Astrocyte of the spinal cord (primary cell): ENCODE data around the gene GGCX.
A peak's percentile ranks its signal among the peaks of the same experiment; 100 is the strongest.

ENCODE experiments used
- DNase-seq: peaks from one replicate; pipeline ENCODE4 v3.0.0; 2011; ENCODE audit warnings: low read depth, low spot score
- H3K4me3 ChIP-seq: 2 replicates; pipeline ENCODE4 v1.5.1; 2011; ENCODE audit warnings: low read depth, mild to moderate bottlenecking, low read length, moderate library complexity
- in situ Hi-C: cut with HindIII; loops from 2 replicates; pipeline ENCODE4 v1.10.0; 2017; ENCODE audit warnings: low sequenced_read_pairs
- TF ChIP-seq, protein P1 (sequence below): IDR thresholded peaks from 2 replicates; pipeline ENCODE4 v1.5.1; 2012; ENCODE audit warnings: low read depth, mild to moderate bottlenecking, low read length, inconsistent platforms

GGCX gene

DNA sequence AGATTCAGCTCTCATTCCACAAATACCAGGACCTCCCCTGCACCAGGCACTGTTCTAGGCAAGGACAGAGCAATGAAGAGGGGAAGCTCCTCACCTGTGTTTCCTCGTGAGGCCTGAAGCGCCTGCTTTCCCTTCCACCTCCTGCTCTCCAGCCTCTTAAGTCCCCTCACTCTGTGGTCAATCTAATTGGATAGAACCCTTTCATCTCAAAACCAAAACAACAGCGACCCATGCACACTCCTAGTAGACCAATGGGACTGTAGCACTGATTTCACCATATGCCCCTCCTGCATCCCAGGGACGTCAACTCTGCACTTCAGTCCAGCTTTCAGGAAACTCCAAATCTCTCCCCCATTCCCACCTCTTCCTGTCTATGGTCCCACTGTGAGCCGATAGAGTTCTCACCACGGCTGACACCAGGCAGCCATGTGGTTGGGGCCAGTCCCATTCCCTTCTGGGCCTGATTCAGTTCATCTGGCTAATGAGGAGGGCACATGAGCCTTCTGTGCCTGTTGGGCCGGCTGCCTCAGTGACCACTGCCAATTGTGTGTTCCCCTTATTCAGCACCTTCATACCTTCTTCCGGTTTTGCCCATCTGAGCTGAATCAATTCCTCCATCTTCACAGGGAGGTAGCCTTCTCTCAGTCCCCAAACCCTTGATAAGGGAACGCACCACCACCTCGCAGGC is 55.6 kb downstream of the GGCX start:
- TF ChIP-seq, protein P1, sequence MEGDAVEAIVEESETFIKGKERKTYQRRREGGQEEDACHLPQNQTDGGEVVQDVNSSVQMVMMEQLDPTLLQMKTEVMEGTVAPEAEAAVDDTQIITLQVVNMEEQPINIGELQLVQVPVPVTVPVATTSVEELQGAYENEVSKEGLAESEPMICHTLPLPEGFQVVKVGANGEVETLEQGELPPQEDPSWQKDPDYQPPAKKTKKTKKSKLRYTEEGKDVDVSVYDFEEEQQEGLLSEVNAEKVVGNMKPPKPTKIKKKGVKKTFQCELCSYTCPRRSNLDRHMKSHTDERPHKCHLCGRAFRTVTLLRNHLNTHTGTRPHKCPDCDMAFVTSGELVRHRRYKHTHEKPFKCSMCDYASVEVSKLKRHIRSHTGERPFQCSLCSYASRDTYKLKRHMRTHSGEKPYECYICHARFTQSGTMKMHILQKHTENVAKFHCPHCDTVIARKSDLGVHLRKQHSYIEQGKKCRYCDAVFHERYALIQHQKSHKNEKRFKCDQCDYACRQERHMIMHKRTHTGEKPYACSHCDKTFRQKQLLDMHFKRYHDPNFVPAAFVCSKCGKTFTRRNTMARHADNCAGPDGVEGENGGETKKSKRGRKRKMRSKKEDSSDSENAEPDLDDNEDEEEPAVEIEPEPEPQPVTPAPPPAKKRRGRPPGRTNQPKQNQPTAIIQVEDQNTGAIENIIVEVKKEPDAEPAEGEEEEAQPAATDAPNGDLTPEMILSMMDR = no peak
- H3K4me3 ChIP-seq = no peak overlapping the region
- in situ Hi-C loops = no loop called here
- no peak for DNase-seq

DNA sequence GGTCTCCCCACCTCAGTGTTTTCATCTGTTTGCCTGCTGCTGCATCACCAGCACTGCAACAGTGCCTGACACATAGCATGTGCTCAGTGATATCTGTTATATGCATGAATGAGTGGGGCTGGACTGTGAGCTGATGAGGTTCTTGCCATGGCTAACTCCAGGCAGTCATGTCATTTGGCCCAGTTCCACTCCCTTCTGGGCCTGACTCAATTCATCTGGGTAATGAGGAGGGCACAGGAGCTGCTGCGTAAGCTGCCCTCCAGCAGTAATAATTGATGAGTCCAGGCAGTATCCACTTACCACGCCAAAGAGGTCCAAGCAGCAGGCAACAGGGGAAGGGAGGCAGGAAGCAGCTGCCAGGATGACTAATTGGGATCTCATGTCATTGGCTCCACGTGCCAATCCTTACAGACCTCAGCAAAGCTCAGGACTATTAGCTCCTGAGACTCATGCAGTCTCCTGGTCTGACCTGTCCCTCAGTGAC is 56.5 kb downstream of the GGCX start:
- peak; percentile 87 for DNase-seq
- TF ChIP-seq, protein P1 = no peak
- in situ Hi-C loops = no loop called here
- no peak overlapping the region for H3K4me3 ChIP-seq

DNA sequence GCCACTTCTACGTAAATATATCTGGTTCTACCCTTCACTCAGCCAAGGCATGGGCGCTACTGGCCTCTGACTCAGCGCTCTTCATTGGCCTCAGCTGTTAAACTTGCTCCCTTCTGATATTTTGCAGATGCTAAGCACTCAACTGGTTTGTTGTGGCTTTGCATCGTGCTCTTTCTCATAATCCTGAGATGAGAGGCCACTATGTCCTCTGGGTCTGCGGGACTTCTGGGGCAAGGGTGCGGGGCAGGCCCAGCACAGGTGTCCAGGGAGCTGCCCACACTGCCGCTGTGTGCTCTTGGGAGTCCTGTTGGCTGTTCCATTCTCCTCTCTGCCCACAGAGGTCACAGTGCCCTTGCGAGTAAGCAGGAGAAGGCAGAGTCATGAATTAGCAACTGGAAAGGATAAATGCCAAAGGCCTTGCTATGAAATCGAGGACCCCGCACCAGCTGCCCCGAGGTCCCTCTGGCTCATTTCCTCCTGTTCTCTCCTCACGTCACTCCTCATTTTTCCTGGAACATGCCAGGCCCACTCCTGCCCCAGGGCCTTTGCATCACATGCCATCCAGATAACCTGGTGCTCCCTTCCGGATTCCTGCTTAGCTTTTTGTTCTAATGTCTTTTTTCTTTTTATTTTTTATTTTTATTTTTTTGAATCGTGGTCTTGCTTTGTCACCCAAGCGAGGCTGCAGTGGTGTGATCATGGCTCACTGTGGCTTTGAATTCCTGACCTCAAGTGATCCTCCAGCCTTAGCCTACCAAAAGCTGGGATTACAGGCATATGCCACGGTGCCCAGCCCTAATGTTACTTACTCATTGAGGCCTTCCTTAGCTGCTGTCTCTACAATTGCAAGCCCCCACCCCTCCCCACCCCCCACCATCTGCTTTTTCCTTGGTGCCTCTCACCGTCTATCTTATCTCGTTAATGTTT is 57.2 kb downstream of the GGCX start:
- H3K4me3 ChIP-seq = no peak overlapping the region
- peak; percentile 45 for DNase-seq
- TF ChIP-seq, protein P1 = no peak
- in situ Hi-C loops = no loop called here

DNA sequence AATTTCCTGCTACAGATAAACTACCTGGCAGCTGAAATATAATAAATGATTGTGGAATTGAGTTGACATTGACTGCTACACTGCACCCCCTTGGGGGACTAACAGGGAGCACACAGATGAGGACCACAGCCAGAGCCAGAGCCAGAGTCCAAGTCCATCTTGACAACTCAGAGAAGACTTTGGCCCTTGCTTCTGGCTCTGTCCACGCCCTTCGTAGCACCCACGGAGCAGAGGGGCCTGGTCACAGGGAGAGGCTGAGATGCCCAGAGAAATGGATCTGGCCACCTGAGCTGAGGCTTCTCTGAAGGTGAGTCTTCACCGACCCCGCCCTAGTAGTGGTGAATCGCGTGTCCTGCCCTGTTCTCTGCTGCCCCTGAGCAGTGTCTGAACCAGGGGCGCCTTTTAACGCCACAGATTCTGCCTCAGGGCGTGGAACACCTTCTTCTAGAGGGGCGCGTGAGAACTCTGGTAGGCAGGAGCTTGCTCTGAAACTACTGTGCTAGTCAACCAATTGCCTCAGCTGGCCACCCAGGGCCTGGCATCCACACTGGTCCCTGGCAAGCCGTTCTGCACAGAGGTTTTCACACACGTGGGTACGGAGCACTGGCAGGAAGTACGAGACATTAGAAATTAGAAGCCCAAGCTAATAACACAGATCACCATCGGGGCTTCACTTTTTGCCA is 58.0 kb downstream of the GGCX start:
- TF ChIP-seq, protein P1 = no peak
- in situ Hi-C loops = no loop called here
- DNase-seq = no peak
- H3K4me3 ChIP-seq = no peak overlapping the region

DNA sequence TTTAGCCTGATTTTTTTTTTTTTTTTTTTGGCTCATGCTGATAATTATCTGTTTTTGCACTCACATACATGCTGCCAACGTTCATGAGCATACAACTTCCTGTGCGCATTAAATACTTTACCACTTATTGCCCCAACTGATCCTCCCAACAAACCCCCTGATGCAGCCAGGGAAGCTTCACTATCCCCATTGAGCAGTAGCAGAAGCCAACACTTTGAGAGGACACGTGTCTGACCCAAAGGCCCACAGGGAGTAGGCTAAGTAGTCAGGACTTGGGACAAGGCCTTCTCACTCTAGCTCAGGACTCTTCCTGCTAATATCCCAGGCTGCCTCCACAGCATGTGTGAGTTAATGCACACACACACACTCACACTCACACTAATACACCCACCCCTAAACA is 58.6 kb downstream of the GGCX start:
- no peak overlapping the region for H3K4me3 ChIP-seq
- no peak for DNase-seq
- in situ Hi-C loops = no loop called here
- TF ChIP-seq, protein P1 = no peak

DNA sequence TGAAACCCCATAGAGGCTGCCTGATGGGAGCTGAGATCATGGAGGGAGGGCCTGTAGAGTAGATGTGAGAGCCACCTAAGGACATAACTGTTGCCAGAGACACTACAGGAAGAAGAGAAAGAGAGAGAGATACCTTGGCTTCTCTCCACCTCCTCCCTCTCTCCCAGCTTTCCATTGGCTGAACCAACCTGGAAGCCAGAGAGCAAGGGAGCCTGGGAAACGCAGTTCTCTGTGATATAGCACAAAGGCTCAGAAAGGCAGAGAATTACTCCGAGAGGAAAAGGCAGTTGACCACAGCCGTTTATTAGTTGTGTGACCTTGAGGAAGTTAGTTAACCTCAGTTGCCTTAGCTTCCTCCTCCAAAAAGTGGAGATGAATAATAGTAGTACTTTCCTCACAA is 60.0 kb downstream of the GGCX start:
- H3K4me3 ChIP-seq = no peak overlapping the region
- in situ Hi-C loops = no loop called here
- TF ChIP-seq, protein P1 = no peak

More for the DNA sequence above, 60.0 kb downstream of the GGCX start:
- DNase-seq = no peak
